ENCODE data around the gene RPS16. TPM values are rescaled to one million over a fixed set of nuclear protein-coding genes. Genes with fewer than 3 reads are reported as not detected.
A peak's percentile ranks its signal among the peaks of the same experiment; 100 is the strongest.

The RPS16 gene
- total RNA-seq, 1 donor from 2014 or later, result 1,258 TPM

DNA sequence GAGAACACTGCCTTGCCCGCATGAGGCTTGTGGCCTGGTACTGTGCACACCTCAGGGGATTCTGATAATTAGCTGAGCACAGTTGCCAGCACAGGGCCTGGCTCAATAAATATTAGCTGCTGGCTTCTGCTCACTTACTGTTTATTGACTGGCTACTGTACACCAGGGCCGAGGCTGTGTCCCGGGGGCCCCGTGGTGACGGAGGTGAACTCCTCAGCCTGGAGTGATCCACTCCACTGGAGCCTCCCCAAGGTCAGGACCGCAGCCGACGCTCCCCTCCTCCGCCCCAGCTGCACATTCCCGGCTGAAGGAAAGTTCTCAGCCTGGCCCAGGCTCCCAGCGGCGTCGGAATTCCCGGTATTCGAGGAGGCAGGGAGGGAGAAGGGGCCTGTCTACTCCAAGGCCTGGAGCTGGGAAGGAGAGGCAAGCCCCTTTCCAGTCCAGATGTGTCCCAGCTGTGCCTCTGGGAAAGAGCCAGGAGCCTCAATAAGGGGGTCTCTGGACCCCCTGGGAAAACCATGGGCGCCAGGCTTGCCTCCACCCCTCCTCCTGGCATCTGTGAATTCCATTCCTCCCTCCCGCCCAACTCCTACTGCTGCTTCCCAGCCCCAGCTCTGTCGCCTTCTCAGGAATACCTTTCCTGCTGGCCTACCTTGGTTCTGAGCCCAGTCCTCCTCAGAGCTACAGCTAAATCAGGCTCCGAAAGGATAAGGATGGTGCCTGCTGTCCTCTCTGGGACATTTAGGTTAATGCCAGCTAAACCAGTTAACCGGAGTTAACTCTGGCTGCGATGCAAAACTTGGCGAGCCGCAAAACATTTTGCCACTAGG lies 7.3 kb downstream of the RPS16 start:
- peak; percentile 78 for DNase-seq (ENCODE audit: missing footprints)
- ATAC-seq, result peak; percentile 89
- intact Hi-C loops (cut with DNase I), result no loop called here

DNA sequence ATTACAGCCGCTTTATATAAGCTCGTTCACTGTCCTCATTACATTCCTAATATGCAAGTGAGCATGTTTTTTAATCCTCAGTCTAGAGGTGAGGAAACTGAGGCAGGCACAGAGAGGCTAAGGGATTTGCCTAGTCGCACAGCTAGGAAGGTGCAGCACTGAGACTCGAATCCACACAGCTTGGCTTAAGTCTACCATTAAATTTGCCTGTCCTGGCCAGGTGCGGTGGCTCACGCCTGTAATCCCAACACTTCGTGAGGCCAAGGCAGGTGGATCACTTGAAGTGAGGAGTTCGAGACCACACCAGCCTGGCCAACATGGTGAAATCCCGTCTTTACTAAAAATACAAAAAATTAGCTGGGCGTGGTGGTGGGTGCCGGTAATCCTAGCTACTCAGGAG lies 8.0 kb downstream of the RPS16 start:
- no peak for ATAC-seq
- no peak for DNase-seq (ENCODE audit: missing footprints)
- intact Hi-C loops (cut with DNase I), result no loop called here

DNA sequence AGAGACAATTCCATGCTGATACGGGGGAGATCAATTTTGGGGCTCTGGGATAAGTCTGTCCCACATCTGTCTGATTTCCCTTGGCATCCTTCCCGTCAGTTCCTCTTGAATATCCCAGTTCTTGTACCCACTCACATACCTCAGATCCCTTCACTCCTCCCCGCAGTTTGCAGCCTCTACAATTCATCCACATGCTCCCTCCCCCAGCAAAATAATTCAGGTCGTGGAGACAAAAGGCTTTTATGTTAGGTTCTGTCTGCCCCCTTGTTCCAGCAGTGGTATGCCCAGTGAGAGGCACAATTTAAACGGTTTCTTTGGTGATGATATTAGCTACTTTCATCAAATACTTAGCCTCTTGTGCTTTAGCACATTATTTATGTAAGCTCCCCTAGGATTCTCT lies 9.6 kb downstream of the RPS16 start:
- ATAC-seq (no peak), DNase-seq (ENCODE audit: missing footprints) (no peak)
- intact Hi-C loops (cut with DNase I), result no loop called here

DNA sequence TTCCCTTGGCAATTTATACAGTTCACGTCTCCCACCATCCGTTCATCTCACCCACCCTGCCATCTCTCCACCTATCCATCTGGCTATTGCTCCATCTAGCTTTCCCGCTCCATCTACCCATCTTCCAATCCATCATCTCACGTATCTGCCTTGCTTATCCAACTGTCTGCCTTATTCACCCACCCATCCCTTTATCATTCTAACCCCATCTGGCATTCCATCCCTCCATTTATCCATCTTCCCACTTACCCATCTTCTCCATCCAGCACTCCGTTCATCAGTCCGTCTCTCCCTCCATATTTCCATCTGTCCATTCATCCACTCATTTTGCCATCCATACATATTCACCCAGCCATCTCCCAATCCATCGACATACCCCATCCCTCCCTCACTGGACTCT lies 10.0 kb downstream of the RPS16 start:
- ATAC-seq (no peak), DNase-seq (ENCODE audit: missing footprints) (no peak)
- intact Hi-C loops (cut with DNase I), result no loop called here

DNA sequence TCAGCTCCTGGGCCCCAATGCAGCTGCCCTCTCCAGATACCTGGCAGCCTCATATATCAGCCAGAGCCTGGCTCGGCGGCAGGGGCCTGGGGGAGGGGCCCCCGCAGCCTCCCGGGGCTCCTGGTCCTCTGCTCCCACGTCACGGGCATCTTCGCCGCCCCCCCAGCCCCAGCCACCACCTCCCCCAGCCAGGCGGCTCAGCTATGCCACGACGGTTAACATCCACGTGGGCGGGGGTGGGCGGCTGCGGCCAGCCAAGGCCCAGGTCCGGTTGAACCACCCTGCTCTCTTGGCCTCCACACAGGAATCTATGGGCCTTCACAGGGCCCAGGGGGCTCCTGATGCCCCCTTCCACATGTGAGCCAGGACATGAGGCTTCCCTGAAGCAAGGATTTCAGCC lies 10.8 kb downstream of the RPS16 start:
- intact Hi-C loops (cut with DNase I), result no loop called here
- no peak for ATAC-seq
- DNase-seq (ENCODE audit: missing footprints), result no peak

DNA sequence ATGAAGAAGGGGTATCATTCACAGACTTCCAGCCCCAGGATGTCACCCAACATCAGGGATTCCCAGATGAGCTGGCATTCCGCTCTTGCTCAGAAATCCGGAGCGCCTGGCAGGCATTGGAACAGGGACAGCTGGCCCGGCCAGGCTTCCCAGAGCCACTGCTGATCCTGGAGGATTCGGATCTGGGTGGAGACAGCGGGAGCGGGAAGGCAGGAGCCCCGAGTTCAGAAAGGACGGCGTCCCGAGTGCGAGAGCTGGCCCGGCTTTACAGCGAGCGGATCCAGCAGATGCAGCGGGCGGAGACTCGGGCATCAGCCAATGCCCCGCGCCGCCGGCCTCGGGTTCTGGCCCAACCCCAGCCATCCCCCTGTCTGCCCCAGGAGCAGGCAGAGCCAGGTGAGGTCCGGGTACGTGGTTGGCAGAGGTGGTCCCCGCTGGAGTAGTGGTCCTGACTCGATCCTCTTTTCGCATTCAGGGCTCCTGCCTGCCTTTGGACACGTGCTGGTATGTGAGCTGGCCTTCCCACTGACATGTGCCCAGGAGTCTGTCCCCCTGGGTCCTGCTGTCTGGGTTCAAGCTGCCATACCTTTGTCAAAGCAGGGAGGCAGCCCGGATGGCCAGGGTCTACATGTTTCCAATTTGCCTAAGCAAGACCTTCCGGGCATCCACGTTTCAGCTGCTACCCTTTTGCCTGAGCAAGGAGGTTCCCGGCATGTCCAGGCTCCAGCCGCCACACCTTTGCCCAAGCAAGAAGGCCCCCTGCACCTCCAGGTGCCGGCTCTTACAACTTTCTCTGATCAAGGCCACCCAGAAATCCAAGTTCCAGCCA lies 12.3 kb downstream of the RPS16 start:
- intact Hi-C loops (cut with DNase I), result no loop called here
- DNase-seq (ENCODE audit: missing footprints), result no peak
- no peak for ATAC-seq

DNA sequence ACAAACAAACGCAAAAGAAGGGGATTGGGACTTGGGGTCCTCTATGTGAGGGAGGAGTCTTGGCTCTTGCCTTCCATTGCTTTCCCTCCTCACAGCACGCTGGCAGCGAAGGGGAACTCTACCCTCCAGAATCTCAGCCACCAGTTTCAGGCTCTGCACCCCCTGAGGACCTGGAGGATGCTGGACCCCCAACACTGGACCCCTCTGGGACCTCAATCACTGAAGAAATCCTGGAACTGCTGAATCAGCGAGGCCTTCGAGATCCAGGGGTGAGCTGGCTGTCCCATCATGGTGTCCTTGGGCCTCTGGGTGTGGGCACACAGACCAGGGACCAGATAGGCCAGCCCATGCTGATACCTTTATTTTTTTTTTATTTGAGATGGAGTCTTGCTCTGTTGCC lies 13.7 kb downstream of the RPS16 start:
- intact Hi-C loops (cut with DNase I), result no loop called here
- DNase-seq (ENCODE audit: missing footprints) (no peak), ATAC-seq (no peak)

DNA sequence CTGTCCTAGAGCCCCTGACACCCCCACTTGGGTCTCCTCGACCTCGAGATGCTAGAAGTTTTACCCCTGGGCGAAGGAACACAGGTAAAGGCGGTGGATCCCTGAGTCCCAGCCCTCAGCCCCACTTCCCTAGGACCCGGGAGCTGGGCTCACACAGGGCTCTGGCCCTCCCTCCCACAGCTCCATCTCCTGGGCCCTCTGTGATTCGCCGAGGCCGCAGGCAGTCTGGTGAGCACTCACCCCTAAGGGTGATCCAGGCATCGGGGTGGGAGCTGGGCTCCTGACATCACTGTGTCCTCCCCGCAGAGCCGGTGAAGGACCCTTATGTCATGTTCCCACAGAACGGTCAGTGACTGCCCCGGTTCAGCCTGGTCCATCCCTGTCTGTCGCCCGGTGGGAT lies 15.0 kb downstream of the RPS16 start:
- ATAC-seq (no peak), DNase-seq (ENCODE audit: missing footprints) (peak; percentile 49)
- intact Hi-C loops (cut with DNase I), result no loop called here

DNA sequence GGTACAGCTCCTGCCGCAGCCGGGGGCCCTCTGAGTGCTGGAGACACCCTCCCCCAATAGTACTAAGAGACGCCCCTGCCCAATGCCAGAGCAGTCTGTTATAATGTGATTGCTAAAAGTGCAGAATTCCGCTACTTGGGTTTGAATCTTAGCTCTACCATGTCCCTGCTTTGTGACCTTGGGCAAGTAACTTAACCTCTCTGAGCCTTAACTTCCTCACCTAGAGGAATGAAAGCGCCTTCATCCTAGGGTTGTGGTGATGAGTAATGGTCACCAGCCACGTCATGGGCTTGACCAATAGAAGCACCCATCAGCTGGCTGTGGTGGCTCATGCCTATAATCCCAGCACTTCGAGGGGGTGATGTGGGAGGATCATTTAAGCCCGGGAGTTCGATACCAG lies 16.7 kb downstream of the RPS16 start:
- intact Hi-C loops (cut with DNase I), result no loop called here
- no peak for DNase-seq (ENCODE audit: missing footprints)

DNA sequence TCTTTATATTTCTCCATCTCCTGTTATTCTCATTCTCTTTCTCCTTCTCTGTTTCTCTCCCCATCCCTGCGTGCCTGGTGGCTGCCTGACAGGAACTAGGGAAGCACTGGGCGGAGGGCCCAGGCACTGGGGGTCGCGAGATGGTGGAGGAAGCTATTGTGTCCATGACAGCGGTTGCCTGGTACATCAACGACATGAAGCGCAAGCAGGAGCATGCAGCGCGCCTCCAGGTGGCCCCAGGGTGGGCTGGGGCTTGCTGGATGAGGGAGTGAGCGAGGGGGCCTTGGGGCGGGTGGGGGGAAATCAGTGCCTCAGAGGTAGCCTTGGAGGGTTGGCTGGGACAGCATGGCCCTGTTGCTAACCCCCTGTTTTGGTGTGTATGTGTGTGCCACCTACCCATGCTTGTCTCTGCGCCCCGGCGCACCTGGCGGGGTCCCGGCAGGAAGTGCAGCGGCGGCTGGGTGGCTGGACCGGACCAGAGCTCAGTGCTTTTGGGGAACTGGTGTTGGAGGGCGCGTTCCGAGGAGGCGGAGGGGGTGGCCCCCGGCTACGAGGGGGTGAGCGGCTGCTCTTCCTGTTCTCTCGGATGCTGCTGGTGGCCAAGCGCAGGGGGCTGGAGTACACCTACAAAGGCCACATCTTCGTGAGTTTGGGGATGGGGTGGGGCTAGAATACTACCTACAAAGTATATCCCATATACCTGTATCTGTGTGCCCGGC lies 18.1 kb downstream of the RPS16 start:
- DNase-seq (ENCODE audit: missing footprints), result no peak
- intact Hi-C loops (cut with DNase I), result no loop called here
- no peak for ATAC-seq

More for the DNA sequence above, 16.7 kb downstream of the RPS16 start:
- ATAC-seq, result no peak

DNA sequence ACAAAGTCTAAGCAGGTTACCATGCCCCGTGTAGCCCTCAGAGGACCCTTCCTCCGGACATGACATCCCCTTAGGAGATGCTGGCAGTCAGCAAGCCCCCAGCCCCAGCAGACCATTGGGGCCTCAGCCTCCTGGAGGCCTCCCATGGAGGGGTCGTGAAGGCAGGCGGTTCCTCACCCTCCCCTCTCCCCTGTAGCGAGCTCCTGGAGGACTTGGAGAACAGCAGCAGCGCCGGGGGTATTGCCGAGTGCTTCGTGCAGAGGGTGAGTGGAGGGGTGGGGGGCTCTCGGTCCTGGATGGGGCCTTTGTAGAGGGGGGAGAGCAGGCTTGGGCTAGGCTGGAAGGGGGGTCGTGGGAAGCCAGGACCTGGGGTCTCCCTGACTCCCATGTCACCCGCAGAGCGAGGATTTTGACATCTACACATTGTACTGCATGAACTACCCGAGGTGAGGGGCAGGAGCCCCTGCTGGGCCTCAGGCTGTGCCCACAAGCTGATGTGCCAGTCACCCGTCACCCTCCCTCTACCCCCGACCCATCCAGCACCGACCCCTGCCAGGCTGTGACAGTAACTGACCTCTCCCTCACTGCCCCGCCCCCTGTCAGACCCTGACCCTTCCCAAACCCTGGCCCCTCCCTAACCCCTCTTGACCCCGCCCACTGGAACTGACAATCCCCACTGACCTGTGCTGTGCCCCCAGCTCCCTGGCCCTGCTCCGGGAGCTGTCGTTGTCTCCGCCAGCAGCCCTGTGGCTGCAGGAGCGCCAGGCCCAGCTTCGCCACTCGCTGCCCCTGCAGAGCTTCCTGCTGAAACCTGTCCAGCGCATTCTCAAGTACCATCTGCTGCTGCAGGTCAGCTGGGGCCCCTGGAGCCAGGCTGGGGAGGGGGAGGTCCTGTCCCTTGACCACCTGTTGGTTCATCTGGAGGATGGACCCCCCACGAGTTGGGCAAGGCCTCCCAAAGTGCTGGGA lies 19.3 kb downstream of the RPS16 start:
- DNase-seq (ENCODE audit: missing footprints) (peak; percentile 47), ATAC-seq (no peak)
- intact Hi-C loops (cut with DNase I), result no loop called here

DNA sequence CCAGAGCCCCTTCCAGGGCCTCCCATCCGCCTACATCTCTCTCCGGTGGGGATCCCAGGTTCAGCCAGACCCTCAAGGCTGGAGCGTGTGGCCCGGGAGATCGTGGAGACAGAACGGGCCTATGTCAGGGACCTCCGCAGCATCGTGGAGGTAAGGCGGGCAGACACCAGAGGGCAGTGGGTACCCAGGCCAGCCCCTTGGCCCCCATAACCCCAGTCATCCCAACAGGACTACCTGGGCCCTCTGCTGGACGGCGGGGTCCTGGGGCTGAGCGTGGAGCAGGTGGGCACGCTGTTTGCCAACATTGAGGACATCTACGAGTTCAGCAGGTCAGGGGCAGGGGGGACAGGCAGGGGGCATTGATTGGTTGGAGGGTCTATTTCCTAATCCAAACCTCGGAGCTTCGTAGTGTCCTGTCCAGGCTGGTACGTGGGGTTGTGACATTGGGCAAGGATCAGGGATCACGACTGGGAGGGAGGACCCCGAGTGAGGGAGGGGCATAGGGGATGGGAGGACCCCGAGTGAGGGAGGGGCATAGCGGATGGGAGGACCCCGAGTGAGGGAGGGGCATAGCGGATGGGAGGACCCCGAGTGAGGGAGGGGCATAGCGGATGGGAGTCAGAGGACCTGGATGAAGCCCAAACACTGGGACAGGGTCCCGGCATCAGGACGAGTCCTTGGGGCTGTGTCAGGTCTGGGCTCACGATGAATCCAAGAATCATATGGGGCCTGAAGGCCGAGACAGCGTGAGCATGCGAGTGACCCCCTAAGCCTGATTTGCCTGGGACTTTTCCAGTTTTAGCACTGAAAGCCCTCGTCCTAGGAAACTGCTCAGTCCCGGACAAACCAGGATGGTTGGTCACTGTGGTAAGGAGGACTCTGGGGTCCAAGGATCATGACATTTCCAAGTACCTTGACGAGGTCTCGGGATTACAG lies 20.4 kb downstream of the RPS16 start:
- peak; percentile 58 for DNase-seq (ENCODE audit: missing footprints)
- ATAC-seq, result no peak
- intact Hi-C loops (cut with DNase I), result no loop called here

DNA sequence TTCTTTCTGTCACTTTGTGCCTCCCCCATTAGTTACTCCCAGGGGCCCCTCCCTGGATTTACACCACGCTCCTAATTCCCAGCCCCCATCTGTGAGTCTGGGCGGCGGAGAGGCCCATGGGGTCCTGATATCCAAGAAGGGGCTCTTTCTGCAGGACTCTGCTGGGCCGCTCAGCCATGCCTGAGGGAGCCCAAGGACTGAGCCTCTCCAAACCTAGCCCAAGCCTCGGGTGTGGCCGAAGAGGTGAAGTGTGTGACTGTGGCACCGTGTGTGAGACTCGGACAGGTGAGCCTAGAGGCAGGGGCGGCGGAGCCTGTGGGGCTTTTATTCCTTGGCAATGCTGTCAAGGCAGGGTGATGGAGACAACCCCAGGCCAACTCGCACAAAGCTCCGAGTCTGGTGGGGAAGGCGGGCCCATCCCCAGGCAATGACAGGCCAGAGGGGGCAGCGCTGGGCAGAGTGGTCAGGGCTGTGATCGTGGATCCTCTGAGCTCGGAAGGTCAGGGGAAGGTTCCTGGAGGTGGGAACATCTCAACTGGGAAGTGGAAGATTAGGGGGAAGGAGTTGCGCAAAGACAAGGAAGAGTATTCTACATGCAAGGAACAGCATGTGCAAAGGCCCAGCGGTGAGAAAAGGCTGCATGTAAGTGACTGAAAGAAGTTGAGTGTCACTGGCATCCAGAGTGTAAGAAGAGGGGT lies 21.7 kb downstream of the RPS16 start:
- intact Hi-C loops (cut with DNase I), result loop anchor here (2.0 to 5.0 kb wide), 3 partner anchors 21 to 287 kb away; partner anchors contain the start of genes PAK4, RPS16 and SAMD4B
- peak; percentile 60 for DNase-seq (ENCODE audit: missing footprints)
- no peak for ATAC-seq

DNA sequence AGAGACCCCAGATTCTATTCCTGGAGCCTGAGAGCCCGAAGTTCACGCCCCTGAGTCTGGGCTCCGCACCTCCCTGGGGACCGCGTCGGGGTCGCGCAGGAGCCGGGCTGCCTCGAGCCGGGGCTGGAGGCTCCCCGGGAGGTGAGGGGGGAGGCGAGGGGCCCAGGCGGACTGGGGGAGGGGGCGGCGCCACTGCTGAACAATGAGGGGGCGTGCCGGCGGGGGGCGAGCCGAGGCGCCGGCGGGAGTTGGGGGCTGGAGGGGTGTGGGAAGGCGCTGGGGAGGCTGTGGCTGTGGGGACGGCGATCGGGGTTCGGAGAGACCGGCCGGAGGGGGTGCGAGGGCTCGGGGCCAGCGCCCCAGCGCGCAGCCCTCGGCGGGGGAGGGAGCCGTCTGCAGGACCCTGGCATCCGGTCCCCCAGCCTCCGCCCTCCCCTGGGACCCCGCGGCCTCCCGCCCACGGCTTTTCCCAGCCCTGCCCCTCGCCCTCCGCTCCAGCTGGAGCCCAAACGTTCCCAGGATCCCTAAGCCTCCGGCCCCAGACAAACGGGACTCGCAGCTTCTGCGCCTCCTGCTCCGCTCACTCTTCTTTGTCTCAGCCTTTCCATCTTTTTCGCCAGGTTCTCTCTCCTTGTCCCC lies 22.4 kb downstream of the RPS16 start:
- DNase-seq (ENCODE audit: missing footprints) (peak; percentile 87), ATAC-seq (no peak)
- intact Hi-C loops (cut with DNase I), result loop anchor here (2.0 to 5.0 kb wide), 3 partner anchors 21 to 286 kb away; partner anchors contain the start of genes PAK4, RPS16 and SAMD4B

DNA sequence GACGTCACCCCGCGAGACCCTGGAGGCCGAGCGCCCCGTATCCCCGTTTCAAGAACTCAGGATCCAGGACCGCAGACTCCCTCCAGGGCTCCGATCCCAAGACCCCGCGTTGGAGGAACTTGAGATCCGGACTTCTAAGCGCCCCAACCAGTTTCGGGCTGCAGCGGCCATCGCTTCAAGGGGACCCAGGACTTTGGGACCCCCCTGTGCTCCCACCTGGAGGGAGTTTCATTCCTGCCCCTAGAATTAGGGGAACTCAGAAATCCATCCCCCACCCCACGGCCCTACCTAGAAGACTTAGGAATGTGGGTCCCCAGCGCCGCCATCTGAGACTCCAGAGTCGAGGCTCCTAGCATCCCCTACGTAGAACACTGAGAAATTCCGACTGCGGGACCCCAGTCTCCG lies 22.9 kb downstream of the RPS16 start:
- DNase-seq (ENCODE audit: missing footprints) (no peak), ATAC-seq (no peak)
- intact Hi-C loops (cut with DNase I), result loop anchor here (1.0 to 5.0 kb wide), 4 partner anchors 10 to 286 kb away; partner anchors contain the start of genes PAK4, RPS16 and SAMD4B

Measured in Right ventricle myocardium inferior (tissue), 1 donor.